OCI-LY7 (cell line): ENCODE data around the gene SEC24D.

ENCODE experiments used
- CTCF ChIP-seq: fragments of 200-600 bp; sonication (generic); conservative IDR thresholded peaks from 2 replicates; pipeline ENCODE4 v1.5.1; 2014; ENCODE audit warnings: mild to moderate bottlenecking, antibody characterized with exemption, low read length, moderate library complexity, mixed read lengths
- EZH2phosphoT487 ChIP-seq: fragments of 200-600 bp; sonication (generic); IDR thresholded peaks from 2 replicates; pipeline ENCODE4 v1.6.1; 2018; ENCODE audit warnings: low read depth, borderline replicate concordance, mild to moderate bottlenecking, mixed run types, antibody characterized with exemption, low read length, moderate library complexity, mixed read lengths

GRCh38 chr4:118743867-118744266 is 92.1 kb downstream of the SEC24D start:
- TF ChIP-seq CTCF (no peak), EZH2phosphoT487 (no peak)
